GM12878 (cell line): ENCODE results near the gene BNIP5. TPM values are rescaled to one million over a fixed set of nuclear protein-coding genes. Genes with fewer than 3 reads are reported as not detected.

Experiments
- ATF3 ChIP-seq: IDR thresholded peaks from 2 replicates; pipeline ENCODE4 v1.6.1; 2011; ENCODE audit warnings: low read depth, mild to moderate bottlenecking, low read length, moderate library complexity, borderline replicate concordance; ENCODE audit errors: extremely low read depth
- BCLAF1 ChIP-seq: fragments of 450-650 bp; IDR thresholded peaks from 2 replicates; pipeline ENCODE4 v1.6.1; 2017; ENCODE audit warnings: antibody characterized with exemption, mild to moderate bottlenecking, moderate library complexity
- BRCA1 ChIP-seq: IDR thresholded peaks from 2 replicates; pipeline ENCODE4 v1.6.1; 2011; ENCODE audit warnings: low read depth, low read length, improper control_type of control experiment
- CBFB ChIP-seq: IDR thresholded peaks from 2 replicates; pipeline ENCODE4 v1.6.1; 2016; ENCODE audit warnings: antibody characterized with exemption, low read depth
- CHD1 ChIP-seq: IDR thresholded peaks from 2 replicates; pipeline ENCODE4 v1.6.1; 2012; ENCODE audit warnings: low read depth, low read length, improper control_type of control experiment
- FOXM1 ChIP-seq: IDR thresholded peaks from 2 replicates; pipeline ENCODE4 v1.6.1; 2012; ENCODE audit warnings: low read depth, mild to moderate bottlenecking, inconsistent platforms, low read length, moderate library complexity
- KLF5 ChIP-seq: fragments of 450-650 bp; IDR thresholded peaks from 2 replicates; pipeline ENCODE4 v1.6.1; 2014; ENCODE audit warnings: mild to moderate bottlenecking; ENCODE audit not compliant: partially characterized antibody
- MLLT1 ChIP-seq: fragments of 450-650 bp; IDR thresholded peaks from 2 replicates; pipeline ENCODE4 v1.6.1; 2016; ENCODE audit warnings: mild to moderate bottlenecking
- POLR2AphosphoS2 ChIP-seq: IDR thresholded peaks from 2 replicates; pipeline ENCODE4 v1.6.1; 2011; ENCODE audit warnings: low read depth, mild to moderate bottlenecking, low read length, improper control_type of control experiment, moderate library complexity
- PRDM15 ChIP-seq: fragments of 450-650 bp; formaldehyde crosslinking; IDR thresholded peaks from 2 replicates; pipeline ENCODE4 v1.4.0; 2020; ENCODE audit warnings: mild to moderate bottlenecking, moderate library complexity
- RBBP5 ChIP-seq: fragments of 200-600 bp; sonication (generic); conservative IDR thresholded peaks from 2 replicates; pipeline ENCODE4 v1.6.1; 2016
- SIX5 ChIP-seq: IDR thresholded peaks from 2 replicates; pipeline ENCODE4 v1.6.1; 2011; ENCODE audit warnings: mild to moderate bottlenecking, low read depth, low read length, moderate library complexity; ENCODE audit not compliant: severe bottlenecking
- SREBF1 ChIP-seq: IDR thresholded peaks from 2 replicates; pipeline ENCODE4 v1.6.1; 2012; ENCODE audit warnings: mild to moderate bottlenecking, low read length
- STAT3 ChIP-seq: IDR thresholded peaks from 2 replicates; pipeline ENCODE4 v1.6.1; 2011; ENCODE audit warnings: low read depth, low read length, improper control_type of control experiment
- ZBTB33 ChIP-seq: fragments of 450-650 bp; IDR thresholded peaks from 2 replicates; pipeline ENCODE4 v1.6.1; 2017; ENCODE audit warnings: mild to moderate bottlenecking
- ZSCAN29 ChIP-seq: fragments of 450-650 bp; IDR thresholded peaks from 2 replicates; pipeline ENCODE4 v1.6.1; 2017; ENCODE audit warnings: mild to moderate bottlenecking, moderate library complexity
- polyA plus RNA-seq, 11 experiments: library from polyadenylated mRNA; depleted of rRNA in 4 of 11; unstranded in 6 of 11; stranded (reverse) in 5 of 11; fragments of >200 nt; fragmentation: Nextera tagmentation in 4 of 11; fragmentation: Illumina TruSeq in 1 of 11; extraction: Ambion mirVana in 4 of 11; extraction: Trizol in 1 of 11; gene quantifications; 1 replicate in 1 of 11; 2 replicates in 10 of 11; pipeline versions ENCODE4 v1.2.1 to v1.2.3, GENCODE V29; 2011 to 2016; ENCODE audit warnings: inconsistent platforms in 2 of 11, missing spikeins in 2 of 11, low read depth in 1 of 11
- total RNA-seq, 4 experiments: library from RNA; depleted of rRNA in 3 of 4; stranded (reverse); fragments of >200 nt in 3 of 4; fragmentation: Illumina TruSeq in 1 of 4; extraction: Trizol in 1 of 4; gene quantifications; 2 replicates each; pipeline versions ENCODE4 v1.2.1 to v1.2.3, GENCODE V29; 2013 to 2021

Gene BNIP5
- total and polyA plus RNA-seq, 10 of the 15 experiments (the other 5 are each of a cell fraction or from before 2014, with no cell fraction given), result 0.02 to 0.68 (median 0.05) TPM; not detected in 2

- no peak for TF ChIP-seq SIX5
- TF ChIP-seq KLF5, result peak; percentile 53
- no peak for TF ChIP-seq SREBF1
- TF ChIP-seq ZBTB33, result no peak
- no peak for TF ChIP-seq FOXM1
- TF ChIP-seq CBFB, result no peak
- no peak for TF ChIP-seq POLR2AphosphoS2
- TF ChIP-seq CHD1, result no peak
- TF ChIP-seq MLLT1, result peak; percentile 11; the same call in 1 of the 2 replicates
- peak; percentile 44; the same call in 1 of the 2 replicates for TF ChIP-seq ATF3
- no peak for TF ChIP-seq BCLAF1
- TF ChIP-seq ZSCAN29, result no peak
- no peak for TF ChIP-seq PRDM15 (CRISPR knock-in tag)
- no peak for TF ChIP-seq BRCA1
- TF ChIP-seq RBBP5, result no peak
- TF ChIP-seq STAT3, result 0 out of 2 replicates have a peak, but pooled peaks have one; percentile 66
These were observed 21.7 kb upstream of the BNIP5 start (continued) for GRCh38 chr6:36358226-36358915.
